ENCODE data around the gene CXorf51A.
"Not testable (repeated sequence)": the region's sequence is repeated elsewhere in the genome, so short reads cannot be mapped to it uniquely, and the experiment has no call there.

Gene CXorf51A

GRCh38 chrX:146814644-146815043 is at the start of gene CXorf51A:
TSS of gene CXorf51A (minus strand) at chrX:146814744. CDS start at chrX:146814723, 21 bp downstream.
- DNase-seq (ENCODE audit: low read depth), result not testable (repeated sequence)

GRCh38 chrX:146863566-146863965 is 49.0 kb upstream of the CXorf51A start:
- no peak for DNase-seq (ENCODE audit: low read depth)

GRCh38 chrX:146854281-146854680 is 39.7 kb upstream of the CXorf51A start:
- no peak for DNase-seq (ENCODE audit: low read depth)

GRCh38 chrX:146831994-146832393 is 17.4 kb upstream of the CXorf51A start:
- DNase-seq (ENCODE audit: low read depth), result no peak

GRCh38 chrX:146809471-146809870 is 5.1 kb downstream of the CXorf51A start, which contains the start of gene CXorf51B:
TSS of gene CXorf51B (plus strand) at chrX:146809771. CDS start at chrX:146809792, 21 bp downstream.
- not testable (repeated sequence) for DNase-seq (ENCODE audit: low read depth)
